ENCODE data around the gene DRD4.
A peak's percentile ranks its signal among the peaks of the same experiment; 100 is the strongest.

DNA sequence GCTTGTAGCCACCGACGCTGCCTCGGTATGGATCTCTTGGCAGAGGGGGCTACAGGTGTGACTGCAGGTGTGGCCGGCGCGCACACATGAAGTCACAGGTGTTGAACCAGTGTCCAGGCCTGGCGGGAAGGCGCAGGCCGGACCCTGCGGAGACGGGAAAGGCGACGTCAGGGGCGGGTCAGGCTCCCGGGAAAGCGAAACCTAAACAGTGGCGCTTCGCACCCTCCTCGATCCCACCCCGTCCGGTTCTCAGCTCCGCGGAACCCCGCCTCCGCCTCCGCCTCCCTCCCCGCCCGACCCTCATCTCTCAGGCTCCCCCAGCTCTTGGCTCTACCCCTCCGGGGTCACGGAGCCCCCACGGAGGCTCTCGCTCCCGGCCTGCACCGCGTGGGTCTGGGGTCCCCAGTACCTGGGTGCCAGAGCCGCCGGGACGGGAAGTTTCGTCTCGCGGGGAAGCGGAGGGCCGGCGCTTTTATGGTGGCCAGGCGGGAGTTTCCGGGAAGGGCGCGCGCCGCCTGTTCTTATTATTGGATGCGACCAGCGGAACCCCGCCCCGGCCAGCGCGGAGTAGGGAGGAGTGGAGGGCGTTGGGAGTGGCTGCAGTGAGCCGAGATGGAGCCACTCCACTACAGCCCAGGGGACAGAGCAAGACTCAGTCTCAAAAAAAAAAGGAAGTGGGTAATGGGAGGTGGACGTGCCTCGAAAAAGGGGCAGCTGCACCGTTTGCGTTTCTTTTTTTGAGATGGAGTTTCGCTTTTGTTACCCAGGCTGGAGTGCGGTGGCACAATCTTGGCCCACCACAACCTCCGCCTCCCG, 21.4 kb upstream of the DRD4 start, which contains the start of gene IRF7:
- no peak for TF ChIP-seq CTCF (IDR thresholded peaks at IDR 0.05 in 4 of 5, conservative IDR thresholded peaks at IDR 0.05 in 1 of 5)
- peak; percentile 84 to 92 for TF ChIP-seq POLR2A (IDR thresholded peaks at IDR 0.05)
